B cell (primary cell): ENCODE data around the gene DYRK1A. TPM values are rescaled to one million over a fixed set of nuclear protein-coding genes. Genes with fewer than 3 reads are reported as not detected.
A peak's percentile ranks its signal among the peaks of the same experiment; 100 is the strongest.

Experiments
- ATAC-seq: fragments of 200-7000 bp; cut with Tn5 transposase; one replicate; pipeline ENCODE4 v1.10.0; 2021; ENCODE audit warnings: low read depth, mild to moderate bottlenecking, moderate number of reproducible peaks, moderate library complexity
- CTCF ChIA-PET: fragments of 350-600 bp; sonication (Branson Sonifier 250); formaldehyde crosslinking; loops from one replicate; lab custom pipeline; 2021; ENCODE audit warnings: antibody characterized with exemption, inconsistent platforms; lab: Charles Lee
- POLR2A ChIA-PET: fragments of 350-600 bp; sonication (Branson Sonifier 250); formaldehyde crosslinking; loops from one replicate; lab custom pipeline; 2021; ENCODE audit warnings: antibody characterized with exemption; lab: Charles Lee
- DNase-seq: peaks from one replicate; pipeline ENCODE4 v3.0.0; 2013
- H2AFZ ChIP-seq: 2 replicates; pipeline ENCODE4 v1.6.1; 2012; ENCODE audit warnings: mild to moderate bottlenecking, low read depth, low read length; ENCODE audit not compliant: insufficient read depth, poor library complexity, severe bottlenecking
- H3K27ac ChIP-seq, 2 donors: 1 replicate in 1 of 2; 2 replicates in 1 of 2; pipeline ENCODE4 v1.5.1; 2012 to 2013; ENCODE audit warnings: low read length in 2 of 2, mild to moderate bottlenecking in 2 of 2, moderate library complexity in 1 of 2
- H3K27me3 ChIP-seq, 4 experiments: fragments of 200-600 bp in 1 of 4; sonication (generic) in 1 of 4; replicated peaks in 1 of 4; 1 replicate in 2 of 4; 2 replicates in 2 of 4; pipeline versions ENCODE4 v1.6.1 to v1.7.0; 2013 to 2016; ENCODE audit warnings: low read length in 3 of 4, mild to moderate bottlenecking in 2 of 4, mixed read lengths in 1 of 4, moderate library complexity in 1 of 4; ENCODE audit not compliant: insufficient read depth in 4 of 4, control insufficient read depth in 3 of 4; ENCODE audit errors: control extremely low read depth in 1 of 4
- H3K36me3 ChIP-seq, 2 experiments: replicated peaks in 1 of 2; 1 replicate in 1 of 2; 2 replicates in 1 of 2; pipeline versions ENCODE4 v1.6.1 to v1.7.1; 2013; ENCODE audit warnings: low read length in 1 of 2; ENCODE audit not compliant: insufficient read depth in 2 of 2, control insufficient read depth in 1 of 2; ENCODE audit errors: control extremely low read depth in 1 of 2, extremely low read depth in 1 of 2
- H3K4me1 ChIP-seq, 2 donors: fragments of 200-600 bp in 1 of 2; sonication (generic) in 1 of 2; 1 replicate in 1 of 2; 2 replicates in 1 of 2; pipeline versions ENCODE4 v1.5.1 to v1.6.1; 2013 to 2017; ENCODE audit warnings: low read length in 2 of 2; ENCODE audit not compliant: control insufficient read depth in 2 of 2, insufficient read depth in 2 of 2
- H3K4me2 ChIP-seq: replicated peaks from 2 replicates; pipeline ENCODE3; 2012; ENCODE audit warnings: mild to moderate bottlenecking, low read depth, low read length; ENCODE audit not compliant: poor library complexity, severe bottlenecking
- H3K4me3 ChIP-seq, 5 experiments: fragments of 200-600 bp in 1 of 5; sonication (generic) in 1 of 5; 1 replicate in 3 of 5; 2 replicates in 2 of 5; pipeline versions ENCODE4 v1.5.1 to v1.7.0; 2011 to 2016; ENCODE audit warnings: low read length in 4 of 5, mild to moderate bottlenecking in 4 of 5, low read depth in 2 of 5, control low read depth in 1 of 5, moderate library complexity in 1 of 5; ENCODE audit not compliant: insufficient read depth in 1 of 5; ENCODE audit errors: control extremely low read depth in 1 of 5, extremely low read depth in 1 of 5
- H3K79me2 ChIP-seq: fragments of 200-600 bp; sonication (generic); one replicate; pipeline ENCODE4 v1.6.0; 2016; ENCODE audit warnings: low read length; ENCODE audit not compliant: control insufficient read depth, insufficient read depth
- H3K9ac ChIP-seq: fragments of 200-600 bp; sonication (generic); 2 replicates; pipeline ENCODE4 v1.6.1; 2017; ENCODE audit warnings: mild to moderate bottlenecking, low read length, moderate library complexity
- H3K9me3 ChIP-seq, 3 donors: one replicate each; pipeline versions ENCODE4 v1.6.1 to v1.7.1; 2013; ENCODE audit warnings: low read length in 2 of 3; ENCODE audit not compliant: control insufficient read depth in 2 of 3, insufficient read depth in 1 of 3; ENCODE audit errors: control extremely low read depth in 1 of 3
- H4K20me1 ChIP-seq: 2 replicates; pipeline ENCODE4 v1.6.0; 2012; ENCODE audit warnings: mild to moderate bottlenecking, low read length; ENCODE audit not compliant: insufficient read depth, control insufficient read depth, poor library complexity, severe bottlenecking
- H3K27ac Mint-ChIP-seq: one replicate; pipeline ENCODE4 v1.8.0; 2021; ENCODE audit warnings: mixed read lengths
- H3K27me3 Mint-ChIP-seq: one replicate; pipeline ENCODE4 v1.8.0; 2021; ENCODE audit warnings: mixed read lengths
- H3K4me1 Mint-ChIP-seq: one replicate; pipeline ENCODE4 v1.8.0; 2021; ENCODE audit warnings: mixed read lengths
- H3K4me3 Mint-ChIP-seq: one replicate; pipeline ENCODE4 v1.8.0; 2021; ENCODE audit warnings: mixed read lengths
- H3K9me3 Mint-ChIP-seq: one replicate; pipeline ENCODE4 v1.8.0; 2022; ENCODE audit warnings: mixed read lengths; ENCODE audit not compliant: insufficient read depth
- EZH2 ChIP-seq: IDR thresholded peaks from 2 replicates; pipeline ENCODE4 v1.6.1; 2012; ENCODE audit warnings: borderline replicate concordance, low read depth, mild to moderate bottlenecking, moderate library complexity, low read length; ENCODE audit not compliant: insufficient read depth, poor library complexity, severe bottlenecking
- WGBS: methylation state at CpG from one replicate; pipeline ENCODE4 v1.1.5; 2013; ENCODE audit warnings: missing lambda C conversion rate; ENCODE audit not compliant: insufficient coverage; 5-methylcytosine and 5-hydroxymethylcytosine counted together
- intact Hi-C: fragments of 100-400 bp; cut with micrococcal nuclease; formaldehyde crosslinking; loops from one replicate; pipeline ENCODE4 v1.10.0; 2022
- polyA plus RNA-seq: library from polyadenylated mRNA; depleted of rRNA; stranded (reverse); fragments of >200 nt; gene quantifications from 2 replicates; pipeline ENCODE4 v1.2.3, GENCODE V29; 2012
- total RNA-seq, 2 donors: library from RNA; stranded (reverse); fragments of 120-200 nt in 1 of 2; gene quantifications; 1 replicate in 1 of 2; 2 replicates in 1 of 2; pipeline versions ENCODE4 v1.2.3 to v1.2.4, GENCODE V29; 2013 to 2022
- TF ChIP-seq, protein P1 (sequence below): fragments of 200-600 bp; IDR thresholded peaks from one replicate; pipeline ENCODE4 v1.8.0; 2022; ENCODE audit warnings: antibody characterized with exemption, mild to moderate bottlenecking

DYRK1A gene
- total and polyA plus RNA-seq, 2 donors (not counting 1 experiment from before 2014, with no cell fraction given), result 46.6 to 147 TPM

DNA sequence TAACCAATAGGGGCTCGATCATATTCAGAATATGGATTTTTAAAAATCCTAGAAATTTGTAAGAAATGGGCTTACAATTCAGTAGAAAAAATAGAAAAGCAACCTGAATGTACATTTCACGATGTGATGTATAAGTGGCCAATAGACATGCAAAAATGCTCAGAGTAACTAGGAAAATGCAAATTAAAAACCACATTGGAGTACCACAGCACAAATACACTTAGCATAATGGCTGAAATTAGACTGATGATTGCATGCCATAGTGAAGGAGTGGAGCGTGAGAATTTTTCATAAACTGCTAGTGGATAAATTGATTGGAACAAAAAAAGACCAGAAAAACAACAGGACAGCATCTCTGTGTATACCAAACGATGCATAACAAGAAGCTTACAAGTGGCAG lies 102.3 kb downstream of the DYRK1A start:
- intact Hi-C loops, result no loop called here
- peaks cover 75% of the 10 kb centered on the region for H3K4me1 Mint-ChIP-seq

DNA sequence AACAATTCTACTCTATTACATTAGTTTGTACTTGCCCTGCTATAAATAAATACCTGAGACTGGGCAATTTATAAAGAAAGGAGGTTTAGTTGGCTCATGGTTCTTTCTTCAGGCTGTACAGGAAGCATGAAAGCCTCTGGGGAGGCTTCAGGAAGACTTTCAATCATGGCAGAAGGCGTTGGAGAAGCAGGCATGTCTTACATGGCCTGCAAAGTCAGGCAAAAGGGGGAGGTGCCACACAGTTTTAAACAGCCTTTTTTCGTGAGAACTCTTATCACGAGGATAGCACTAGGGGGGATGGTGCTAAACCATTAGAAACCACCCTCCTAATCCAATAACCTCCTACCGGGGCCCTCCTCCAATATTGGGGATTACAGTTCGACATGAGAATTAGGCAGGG lies 102.9 kb downstream of the DYRK1A start:
- peaks cover 25 to 41% of the 10 kb centered on the region in 2 donors for H3K4me1 ChIP-seq
- Mint-ChIP-seq H3K4me3 (no peak overlapping the region), H3K27ac (no peak overlapping the region), H3K27me3 (no peaks in the 10 kb centered on the region), H3K4me1 (peaks cover 71% of the 10 kb centered on the region), H3K9me3 (no peaks in the 10 kb centered on the region)
- CTCF ChIA-PET, result no interaction called here
- H3K27ac ChIP-seq, result no peak overlapping the region
- H3K4me3 ChIP-seq, result no peak overlapping the region
- H3K36me3 ChIP-seq, result peaks cover 9 to 12% of the 10 kb centered on the region in 2 experiments
- no peak overlapping the region for H2AFZ ChIP-seq
- no peak overlapping the region for H3K4me2 ChIP-seq
- POLR2A ChIA-PET, result no interaction called here
- intact Hi-C loops, result no loop called here
- no peak for ATAC-seq
- H3K9me3 ChIP-seq, result no peaks in the 10 kb centered on the region
- no peaks in the 10 kb centered on the region for H3K27me3 ChIP-seq
- H4K20me1 ChIP-seq, result peaks cover 90% of the 10 kb centered on the region
- WGBS, result 11% methylated on average over 1 of the region's 5 CpGs
- TF ChIP-seq, protein P1, sequence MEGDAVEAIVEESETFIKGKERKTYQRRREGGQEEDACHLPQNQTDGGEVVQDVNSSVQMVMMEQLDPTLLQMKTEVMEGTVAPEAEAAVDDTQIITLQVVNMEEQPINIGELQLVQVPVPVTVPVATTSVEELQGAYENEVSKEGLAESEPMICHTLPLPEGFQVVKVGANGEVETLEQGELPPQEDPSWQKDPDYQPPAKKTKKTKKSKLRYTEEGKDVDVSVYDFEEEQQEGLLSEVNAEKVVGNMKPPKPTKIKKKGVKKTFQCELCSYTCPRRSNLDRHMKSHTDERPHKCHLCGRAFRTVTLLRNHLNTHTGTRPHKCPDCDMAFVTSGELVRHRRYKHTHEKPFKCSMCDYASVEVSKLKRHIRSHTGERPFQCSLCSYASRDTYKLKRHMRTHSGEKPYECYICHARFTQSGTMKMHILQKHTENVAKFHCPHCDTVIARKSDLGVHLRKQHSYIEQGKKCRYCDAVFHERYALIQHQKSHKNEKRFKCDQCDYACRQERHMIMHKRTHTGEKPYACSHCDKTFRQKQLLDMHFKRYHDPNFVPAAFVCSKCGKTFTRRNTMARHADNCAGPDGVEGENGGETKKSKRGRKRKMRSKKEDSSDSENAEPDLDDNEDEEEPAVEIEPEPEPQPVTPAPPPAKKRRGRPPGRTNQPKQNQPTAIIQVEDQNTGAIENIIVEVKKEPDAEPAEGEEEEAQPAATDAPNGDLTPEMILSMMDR, result no peak
- no peak for TF ChIP-seq EZH2
- H3K9ac ChIP-seq, result no peak overlapping the region
- no peak for DNase-seq
- H3K79me2 ChIP-seq, result peaks cover 99% of the 10 kb centered on the region

More for the DNA sequence above, 102.3 kb downstream of the DYRK1A start:
- Histone ChIP-seq H3K9me3 (no peaks in the 10 kb centered on the region), H2AFZ (no peak overlapping the region), H4K20me1 (peaks cover 90% of the 10 kb centered on the region), H3K36me3 (peaks cover 9 to 11% of the 10 kb centered on the region in 2 experiments), H3K9ac (no peak overlapping the region), H3K4me1 (peaks cover 25 to 45% of the 10 kb centered on the region in 2 donors), H3K4me3 (no peak overlapping the region), H3K79me2 (peaks cover 100% of the 10 kb centered on the region), H3K4me2 (peak overlapping the region; percentile 7), H3K27me3 (no peaks in the 10 kb centered on the region), H3K27ac (no peak overlapping the region)
- ATAC-seq, result no peak
- WGBS, result 100% methylated on average over 1 of the region's 4 CpGs
- H3K9me3 Mint-ChIP-seq, result no peaks in the 10 kb centered on the region
- H3K27ac Mint-ChIP-seq, result no peak overlapping the region
- TF ChIP-seq, protein P1, result no peak
- TF ChIP-seq EZH2, result no peak
- no peak overlapping the region for H3K4me3 Mint-ChIP-seq
- H3K27me3 Mint-ChIP-seq, result no peaks in the 10 kb centered on the region
- CTCF ChIA-PET, result no interaction called here
- POLR2A ChIA-PET, result no interaction called here
- DNase-seq, result no peak
